Upper lobe of right lung (tissue), 1 donor: ENCODE data around the gene PLXNA4. TPM values are rescaled to one million over a fixed set of nuclear protein-coding genes. Genes with fewer than 3 reads are reported as not detected.

Source experiments
- ATAC-seq: fragments of 200-7000 bp; cut with Tn5 transposase; one replicate; pipeline ENCODE4 v1.9.1; 2020; ENCODE audit warnings: mild to moderate bottlenecking, moderate library complexity
- DNase-seq: peaks from one replicate; pipeline ENCODE4 v3.0.0-alpha.2; 2020
- H3K27ac ChIP-seq: fragments of 200-600 bp; one replicate; pipeline ENCODE4 v1.8.0; 2022
- H3K27me3 ChIP-seq: fragments of 200-600 bp; one replicate; pipeline ENCODE4 v1.8.0; 2022; ENCODE audit warnings: mild to moderate bottlenecking
- H3K36me3 ChIP-seq: fragments of 200-600 bp; one replicate; pipeline ENCODE4 v1.8.0; 2022
- H3K4me1 ChIP-seq: fragments of 200-600 bp; one replicate; pipeline ENCODE4 v1.8.0; 2022
- H3K4me3 ChIP-seq: fragments of 200-600 bp; one replicate; pipeline ENCODE4 v1.8.0; 2022; ENCODE audit warnings: mild to moderate bottlenecking
- H3K9me3 ChIP-seq: fragments of 200-600 bp; one replicate; pipeline ENCODE4 v1.8.0; 2022
- CTCF ChIP-seq: fragments of 200-600 bp; IDR thresholded peaks from one replicate; pipeline ENCODE4 v1.8.0; 2022; ENCODE audit warnings: antibody characterized with exemption
- intact Hi-C: fragments of 100-400 bp; cut with DNase I; formaldehyde crosslinking; loops from one replicate; pipeline ENCODE4 v1.11.0; 2022
- total RNA-seq: library from RNA; stranded (reverse); fragmentation: NEBNext Ultra II Directional; extraction: Animal tissue kit (Norgen Biotek cat#: 25700); gene quantifications from one replicate; pipeline ENCODE4 v1.2.1, GENCODE V29; 2021
- donor health status: DM: no; HTN: yes; CAD: no; lungs with severe emphysema.

Gene PLXNA4
- total RNA-seq, 1 donor from 2014 or later, result 7.2 TPM

DNA sequence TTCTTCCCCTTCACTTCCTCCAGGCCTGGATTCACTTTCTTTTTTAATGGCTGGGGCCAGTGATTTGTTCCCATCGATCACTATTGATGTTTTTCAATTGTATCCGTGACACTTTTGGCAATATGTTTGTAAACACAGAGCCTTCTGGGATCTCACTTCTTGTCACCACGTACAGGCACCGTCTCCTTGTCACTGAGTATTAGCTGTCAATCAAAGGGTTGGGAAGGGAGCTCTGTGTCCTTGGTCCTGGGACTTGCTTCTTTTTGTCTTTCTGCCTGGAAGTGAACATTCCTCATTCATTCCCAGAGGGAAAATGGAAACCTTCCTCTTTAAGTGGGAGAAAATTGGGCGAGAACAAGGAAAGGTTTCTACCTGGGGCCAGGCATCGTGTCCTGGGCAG, 157.4 kb downstream of the PLXNA4 start:
- Histone ChIP-seq H3K36me3 (no peaks in the 10 kb centered on the region), H3K27me3 (no peaks in the 10 kb centered on the region), H3K4me1 (peaks cover 10% of the 10 kb centered on the region), H3K27ac (no peak overlapping the region), H3K9me3 (no peaks in the 10 kb centered on the region), H3K4me3 (no peak overlapping the region)
- intact Hi-C loops, result no loop called here
- DNase-seq (no peak), ATAC-seq (no peak)
- no peak for TF ChIP-seq CTCF

DNA sequence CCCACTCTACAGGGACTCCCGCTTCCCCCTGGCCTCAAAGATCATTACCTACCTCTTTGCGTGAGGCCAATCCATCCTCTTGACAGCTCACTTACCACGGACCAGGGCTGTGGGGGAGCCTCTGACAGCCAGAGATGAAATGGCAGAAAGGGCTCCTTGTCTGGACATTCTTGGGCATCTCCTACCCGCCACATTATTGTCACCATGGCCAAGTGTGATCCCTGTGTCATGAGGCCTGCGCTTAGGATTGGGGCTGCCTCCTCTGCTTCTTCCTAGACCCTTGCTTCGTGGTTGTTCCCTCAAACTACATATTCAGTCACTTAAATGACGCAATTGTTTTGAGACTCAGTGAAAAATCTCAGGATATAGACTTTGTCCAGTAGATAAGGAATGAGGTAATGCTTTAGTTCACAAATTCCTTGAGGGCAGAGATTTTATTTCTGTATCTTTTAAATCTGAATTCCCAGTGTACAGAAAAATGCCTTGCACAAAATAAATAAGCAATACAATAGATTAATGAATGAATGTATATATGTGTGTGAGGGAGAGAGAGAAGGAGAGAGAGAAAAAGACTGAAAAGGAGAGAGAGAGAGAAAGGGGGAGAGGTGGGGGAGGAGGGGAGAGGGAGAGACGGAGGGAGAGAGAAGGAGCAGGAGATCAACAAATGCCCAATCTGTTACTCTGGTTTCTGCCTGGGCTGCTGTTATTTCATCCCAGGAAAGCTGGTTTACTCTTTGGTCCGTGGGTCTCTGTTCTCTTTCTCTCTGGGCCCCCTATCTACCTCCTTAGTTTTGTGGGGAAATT, 159.0 kb downstream of the PLXNA4 start:
- ATAC-seq (no peak), DNase-seq (no peak)
- no peak overlapping the region for H3K27ac ChIP-seq
- H3K9me3 ChIP-seq, result no peaks in the 10 kb centered on the region
- intact Hi-C loops, result no loop called here
- H3K4me3 ChIP-seq, result no peak overlapping the region
- no peaks in the 10 kb centered on the region for H3K27me3 ChIP-seq
- TF ChIP-seq CTCF, result no peak
- H3K4me1 ChIP-seq, result peaks cover 10% of the 10 kb centered on the region
- H3K36me3 ChIP-seq, result no peaks in the 10 kb centered on the region

DNA sequence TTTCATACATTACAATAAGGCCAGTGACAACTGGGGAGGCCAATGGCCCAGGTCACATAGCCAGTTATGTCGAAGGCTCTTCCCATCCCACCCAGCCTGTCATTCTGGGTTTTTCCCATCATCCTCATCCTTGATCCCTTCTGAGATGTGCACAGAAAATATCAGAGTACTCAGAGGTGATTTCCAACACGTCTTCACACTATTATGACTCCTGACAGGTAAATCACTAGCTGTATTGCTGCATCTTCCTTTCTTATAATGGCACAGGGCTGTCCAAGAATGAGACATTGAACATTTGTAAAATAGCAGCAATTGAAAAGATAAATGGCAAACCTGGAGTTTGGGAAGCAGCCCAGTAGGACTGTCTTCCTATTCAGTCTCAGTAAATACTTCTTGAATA, 159.9 kb downstream of the PLXNA4 start:
- H3K27me3 ChIP-seq, result no peaks in the 10 kb centered on the region
- H3K27ac ChIP-seq, result no peak overlapping the region
- no peaks in the 10 kb centered on the region for H3K36me3 ChIP-seq
- no peak for DNase-seq
- peaks cover 10% of the 10 kb centered on the region for H3K4me1 ChIP-seq
- no peak overlapping the region for H3K4me3 ChIP-seq
- intact Hi-C loops, result no loop called here
- ATAC-seq, result no peak
- TF ChIP-seq CTCF, result no peak
- no peaks in the 10 kb centered on the region for H3K9me3 ChIP-seq

DNA sequence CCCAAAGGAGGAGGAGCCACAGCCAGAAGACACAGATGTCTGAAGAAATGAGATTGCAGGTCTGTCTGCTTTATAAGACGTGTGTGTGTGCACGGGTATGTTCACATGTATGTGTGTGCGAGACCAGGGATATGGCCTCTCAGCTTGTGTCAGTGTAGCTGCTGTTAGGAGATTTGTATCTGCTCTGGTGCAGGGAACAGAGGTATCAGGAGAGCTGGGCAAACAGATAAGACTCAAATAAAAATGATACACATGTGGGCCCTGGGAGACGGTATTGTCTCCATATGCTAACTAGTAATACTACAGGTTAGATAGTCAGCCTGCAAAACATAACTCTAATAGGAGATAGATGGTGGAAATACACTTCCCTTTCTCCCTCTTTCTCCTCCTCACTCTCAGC, 161.0 kb downstream of the PLXNA4 start:
- intact Hi-C loops, result no loop called here
- ATAC-seq, result no peak
- no peak for TF ChIP-seq CTCF

DNA sequence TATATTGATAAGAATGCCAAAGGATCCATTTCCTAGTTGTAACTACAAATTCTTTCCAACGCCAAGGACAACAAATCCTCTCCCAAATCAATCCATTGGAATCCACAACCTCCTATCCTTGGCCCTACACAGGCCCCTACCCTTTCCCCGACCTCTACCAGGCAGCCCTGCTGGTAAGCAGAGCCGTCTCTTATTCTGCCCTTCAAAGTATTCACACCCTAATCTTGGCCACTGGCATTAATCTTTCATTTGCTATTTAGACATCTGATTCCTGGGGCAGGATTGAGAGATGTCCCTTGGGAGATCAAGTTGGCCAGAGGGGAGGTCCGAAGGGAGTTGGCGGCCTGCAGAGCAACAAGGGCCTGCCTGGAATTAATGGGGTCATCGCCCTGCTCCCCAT, 161.4 kb downstream of the PLXNA4 start:
- Histone ChIP-seq H3K4me1 (peaks cover 10% of the 10 kb centered on the region), H3K4me3 (no peak overlapping the region), H3K9me3 (no peaks in the 10 kb centered on the region), H3K27me3 (no peaks in the 10 kb centered on the region), H3K36me3 (no peaks in the 10 kb centered on the region), H3K27ac (no peak overlapping the region)
- no peak for TF ChIP-seq CTCF
- ATAC-seq (no peak), DNase-seq (no peak)
- intact Hi-C loops, result no loop called here

More for the DNA sequence above, 161.0 kb downstream of the PLXNA4 start:
- no peak overlapping the region for H3K27ac ChIP-seq
- H3K9me3 ChIP-seq, result no peaks in the 10 kb centered on the region
- H3K27me3 ChIP-seq, result no peaks in the 10 kb centered on the region
- H3K4me1 ChIP-seq, result peaks cover 10% of the 10 kb centered on the region
- no peak overlapping the region for H3K4me3 ChIP-seq
- H3K36me3 ChIP-seq, result no peaks in the 10 kb centered on the region
- DNase-seq, result no peak

DNA sequence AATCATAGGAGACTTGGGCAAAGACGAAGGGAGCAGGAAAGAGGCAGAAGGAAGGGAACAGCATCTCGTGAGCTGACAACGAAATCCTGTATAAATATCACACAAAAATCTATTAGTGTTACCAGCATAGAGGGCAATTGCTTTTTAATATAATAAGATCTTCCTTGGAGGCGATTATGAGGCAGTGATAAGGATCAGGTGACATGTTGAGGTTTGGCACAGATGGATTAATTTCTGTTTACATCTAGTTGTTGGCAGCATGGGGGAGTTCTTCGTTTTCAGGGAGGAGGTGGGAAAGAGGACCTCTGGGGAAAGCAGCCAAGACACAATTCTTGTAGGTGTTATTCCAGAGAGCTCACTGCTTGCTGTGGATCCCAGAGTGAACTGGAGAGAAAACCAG, 163.8 kb downstream of the PLXNA4 start:
- intact Hi-C loops, result no loop called here
- DNase-seq (no peak), ATAC-seq (no peak)
- Histone ChIP-seq H3K9me3 (no peaks in the 10 kb centered on the region), H3K27ac (no peak overlapping the region), H3K4me1 (no peaks in the 10 kb centered on the region), H3K4me3 (no peak overlapping the region), H3K36me3 (no peaks in the 10 kb centered on the region), H3K27me3 (no peaks in the 10 kb centered on the region)
- TF ChIP-seq CTCF, result no peak
